Measurements from ENCODE around the gene FADS2.

The FADS2 gene

DNA sequence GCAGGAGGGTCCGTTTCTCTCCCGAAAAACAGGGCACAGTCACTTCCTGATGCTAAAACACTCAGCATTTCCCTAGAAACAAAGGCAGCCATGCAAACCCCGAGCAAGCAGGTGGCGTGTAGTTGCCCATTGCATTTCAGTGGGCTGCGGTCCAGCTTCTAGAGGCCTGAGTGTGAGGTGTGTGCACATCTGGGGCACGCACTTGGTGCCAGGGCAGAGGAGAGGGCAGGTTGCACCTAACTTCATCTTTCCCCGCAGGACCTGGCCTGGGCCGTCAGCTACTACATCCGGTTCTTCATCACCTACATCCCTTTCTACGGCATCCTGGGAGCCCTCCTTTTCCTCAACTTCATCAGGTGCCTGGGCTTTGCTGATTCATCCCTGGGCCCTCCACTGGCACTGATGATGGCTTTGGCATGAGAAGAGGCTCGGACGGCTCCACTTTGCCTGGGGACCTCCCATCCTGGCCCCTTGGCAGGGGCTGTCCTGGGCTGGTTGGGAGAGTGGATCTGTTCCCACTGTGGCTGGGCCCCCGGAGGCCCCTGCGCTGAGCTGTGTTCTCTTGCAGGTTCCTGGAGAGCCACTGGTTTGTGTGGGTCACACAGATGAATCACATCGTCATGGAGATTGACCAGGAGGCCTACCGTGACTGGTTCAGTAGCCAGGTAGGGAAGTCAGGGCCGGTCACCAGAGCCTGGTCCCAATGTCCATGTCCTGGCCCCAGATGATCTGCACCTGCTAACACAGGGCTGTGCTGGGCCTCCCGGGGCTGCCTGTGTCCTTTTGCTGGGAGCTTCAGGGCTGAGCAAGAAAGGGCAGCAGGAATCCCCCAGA is 34.8 kb downstream of the FADS2 start:
- Histone ChIP-seq H3K36me3 (ENCODE audit: control insufficient read depth, insufficient read depth, low read length) (peaks cover 40% of the 10 kb centered on the region), H3K4me3 (replicated peaks; ENCODE audit: low read depth, low read length) (no peak overlapping the region), H3K27me3 (replicated peaks; ENCODE audit: control insufficient read depth, insufficient read depth, low read length) (no peaks in the 10 kb centered on the region)
- TF ChIP-seq, protein P1, sequence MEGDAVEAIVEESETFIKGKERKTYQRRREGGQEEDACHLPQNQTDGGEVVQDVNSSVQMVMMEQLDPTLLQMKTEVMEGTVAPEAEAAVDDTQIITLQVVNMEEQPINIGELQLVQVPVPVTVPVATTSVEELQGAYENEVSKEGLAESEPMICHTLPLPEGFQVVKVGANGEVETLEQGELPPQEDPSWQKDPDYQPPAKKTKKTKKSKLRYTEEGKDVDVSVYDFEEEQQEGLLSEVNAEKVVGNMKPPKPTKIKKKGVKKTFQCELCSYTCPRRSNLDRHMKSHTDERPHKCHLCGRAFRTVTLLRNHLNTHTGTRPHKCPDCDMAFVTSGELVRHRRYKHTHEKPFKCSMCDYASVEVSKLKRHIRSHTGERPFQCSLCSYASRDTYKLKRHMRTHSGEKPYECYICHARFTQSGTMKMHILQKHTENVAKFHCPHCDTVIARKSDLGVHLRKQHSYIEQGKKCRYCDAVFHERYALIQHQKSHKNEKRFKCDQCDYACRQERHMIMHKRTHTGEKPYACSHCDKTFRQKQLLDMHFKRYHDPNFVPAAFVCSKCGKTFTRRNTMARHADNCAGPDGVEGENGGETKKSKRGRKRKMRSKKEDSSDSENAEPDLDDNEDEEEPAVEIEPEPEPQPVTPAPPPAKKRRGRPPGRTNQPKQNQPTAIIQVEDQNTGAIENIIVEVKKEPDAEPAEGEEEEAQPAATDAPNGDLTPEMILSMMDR (IDR thresholded peaks at IDR 0.05; ENCODE audit: insufficient read depth, low read length, poor library complexity, severe bottlenecking), result no peak
- DNase-seq (ENCODE audit: extremely low read depth, insufficient read length), result no peak

DNA sequence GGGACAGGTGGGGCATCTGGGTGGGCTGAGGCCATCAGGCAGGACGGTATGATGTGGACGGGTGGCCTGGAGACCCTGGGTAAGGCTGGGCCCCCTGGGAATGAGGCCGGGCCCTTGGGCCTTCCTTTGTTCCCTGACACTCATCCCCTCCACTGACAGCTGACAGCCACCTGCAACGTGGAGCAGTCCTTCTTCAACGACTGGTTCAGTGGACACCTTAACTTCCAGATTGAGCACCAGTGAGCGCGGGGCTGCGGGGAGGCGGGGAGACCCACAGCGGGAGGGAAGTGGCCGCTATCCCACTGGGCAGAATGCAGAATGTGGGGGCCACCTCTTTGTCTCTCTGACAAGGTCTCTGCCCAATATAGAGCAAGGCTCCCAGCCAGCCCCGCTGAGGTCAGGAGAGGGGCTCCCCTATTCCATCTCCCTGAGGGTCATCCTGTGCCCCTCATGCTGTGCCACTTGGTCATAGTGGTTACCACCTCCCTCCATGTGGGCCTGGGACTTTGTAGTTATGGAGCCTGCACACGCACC is 35.5 kb downstream of the FADS2 start:
- Histone ChIP-seq H3K27me3 (replicated peaks; ENCODE audit: control insufficient read depth, insufficient read depth, low read length) (no peaks in the 10 kb centered on the region), H3K36me3 (ENCODE audit: control insufficient read depth, insufficient read depth, low read length) (peaks cover 40% of the 10 kb centered on the region), H3K4me3 (replicated peaks; ENCODE audit: low read depth, low read length) (no peak overlapping the region)
- TF ChIP-seq, protein P1 (IDR thresholded peaks at IDR 0.05; ENCODE audit: insufficient read depth, low read length, poor library complexity, severe bottlenecking), result no peak
- no peak for DNase-seq (ENCODE audit: extremely low read depth, insufficient read length)

DNA sequence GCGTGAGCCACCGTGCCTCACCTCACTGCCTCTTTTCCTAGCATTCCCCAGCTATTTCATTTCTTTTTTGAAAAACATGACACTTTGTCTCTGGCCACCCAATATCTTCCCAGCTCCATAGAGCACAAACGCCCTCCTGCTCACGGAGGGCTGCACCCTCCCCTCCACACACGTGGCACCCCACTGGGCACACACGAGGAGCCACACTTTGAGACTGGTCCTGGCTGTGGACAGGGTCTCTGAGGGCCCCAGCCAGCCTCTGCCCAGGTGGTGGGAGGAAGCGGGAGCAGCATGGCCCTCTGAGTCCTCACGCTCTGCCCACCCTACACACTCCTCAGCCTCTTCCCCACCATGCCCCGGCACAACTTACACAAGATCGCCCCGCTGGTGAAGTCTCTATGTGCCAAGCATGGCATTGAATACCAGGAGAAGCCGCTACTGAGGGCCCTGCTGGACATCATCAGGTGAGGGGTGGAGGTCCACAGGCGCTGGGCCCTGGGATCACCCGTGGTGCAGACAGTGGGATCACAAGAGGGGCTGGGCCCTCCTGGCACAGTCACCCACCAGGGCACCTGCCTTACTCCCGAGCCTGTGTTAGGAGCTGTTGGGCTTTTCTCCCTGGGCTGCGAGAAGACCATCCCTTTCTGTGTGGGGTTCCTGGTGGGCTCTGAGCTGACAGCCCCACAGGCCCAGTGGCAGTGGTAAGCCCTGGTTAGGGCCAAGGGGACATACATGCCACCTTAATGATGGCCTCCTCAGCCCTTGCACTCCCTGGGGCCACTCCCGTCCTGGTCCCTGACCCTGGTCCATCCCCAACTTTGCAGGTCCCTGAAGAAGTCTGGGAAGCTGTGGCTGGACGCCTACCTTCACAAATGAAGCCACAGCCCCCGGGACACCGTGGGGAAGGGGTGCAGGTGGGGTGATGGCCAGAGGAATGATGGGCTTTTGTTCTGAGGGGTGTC is 37.0 kb downstream of the FADS2 start:
- no peak overlapping the region for H3K4me3 ChIP-seq (replicated peaks; ENCODE audit: low read depth, low read length)

DNA sequence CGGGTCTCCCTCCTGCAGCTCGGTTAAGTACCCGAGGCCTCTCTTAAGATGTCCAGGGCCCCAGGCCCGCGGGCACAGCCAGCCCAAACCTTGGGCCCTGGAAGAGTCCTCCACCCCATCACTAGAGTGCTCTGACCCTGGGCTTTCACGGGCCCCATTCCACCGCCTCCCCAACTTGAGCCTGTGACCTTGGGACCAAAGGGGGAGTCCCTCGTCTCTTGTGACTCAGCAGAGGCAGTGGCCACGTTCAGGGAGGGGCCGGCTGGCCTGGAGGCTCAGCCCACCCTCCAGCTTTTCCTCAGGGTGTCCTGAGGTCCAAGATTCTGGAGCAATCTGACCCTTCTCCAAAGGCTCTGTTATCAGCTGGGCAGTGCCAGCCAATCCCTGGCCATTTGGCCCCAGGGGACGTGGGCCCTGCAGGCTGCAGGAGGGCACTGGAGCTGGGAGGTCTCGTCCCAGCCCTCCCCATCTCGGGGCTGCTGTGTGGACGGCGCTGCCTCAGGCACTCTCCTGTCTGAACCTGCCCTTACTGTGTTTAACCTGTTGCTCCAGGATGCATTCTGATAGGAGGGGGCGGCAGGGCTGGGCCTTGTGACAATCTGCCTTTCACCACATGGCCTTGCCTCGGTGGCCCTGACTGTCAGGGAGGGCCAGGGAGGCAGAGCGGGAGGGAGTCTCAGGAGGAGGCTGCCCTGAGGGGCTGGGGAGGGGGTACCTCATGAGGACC is 38.3 kb downstream of the FADS2 start:
- peaks cover 28% of the 10 kb centered on the region for H3K36me3 ChIP-seq (ENCODE audit: control insufficient read depth, insufficient read depth, low read length)
- no peak for DNase-seq (ENCODE audit: extremely low read depth, insufficient read length)
- no peaks in the 10 kb centered on the region for H3K27me3 ChIP-seq (replicated peaks; ENCODE audit: control insufficient read depth, insufficient read depth, low read length)
- TF ChIP-seq, protein P1 (IDR thresholded peaks at IDR 0.05; ENCODE audit: insufficient read depth, low read length, poor library complexity, severe bottlenecking), result no peak
- H3K4me3 ChIP-seq (replicated peaks; ENCODE audit: low read depth, low read length), result no peak overlapping the region

More for the DNA sequence above, 37.0 kb downstream of the FADS2 start:
- no peaks in the 10 kb centered on the region for H3K27me3 ChIP-seq (replicated peaks; ENCODE audit: control insufficient read depth, insufficient read depth, low read length)
- peaks cover 35% of the 10 kb centered on the region for H3K36me3 ChIP-seq (ENCODE audit: control insufficient read depth, insufficient read depth, low read length)
- DNase-seq (ENCODE audit: extremely low read depth, insufficient read length), result no peak
- TF ChIP-seq, protein P1 (IDR thresholded peaks at IDR 0.05; ENCODE audit: insufficient read depth, low read length, poor library complexity, severe bottlenecking), result no peak

DNA sequence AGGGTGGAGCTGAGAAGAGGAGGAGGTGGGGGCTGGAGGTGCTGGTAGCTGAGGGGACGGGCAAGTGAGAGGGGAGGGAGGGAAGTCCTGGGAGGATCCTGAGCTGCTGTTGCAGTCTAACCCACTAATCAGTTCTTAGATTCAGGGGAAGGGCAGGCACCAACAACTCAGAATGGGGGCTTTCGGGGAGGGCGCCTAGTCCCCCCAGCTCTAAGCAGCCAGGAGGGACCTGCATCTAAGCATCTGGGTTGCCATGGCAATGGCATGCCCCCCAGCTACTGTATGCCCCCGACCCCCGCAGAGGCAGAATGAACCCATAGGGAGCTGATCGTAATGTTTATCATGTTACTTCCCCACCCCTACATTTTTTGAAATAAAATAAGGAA is 38.9 kb downstream of the FADS2 start:
- no peaks in the 10 kb centered on the region for H3K27me3 ChIP-seq (replicated peaks; ENCODE audit: control insufficient read depth, insufficient read depth, low read length)
- peaks cover 27% of the 10 kb centered on the region for H3K36me3 ChIP-seq (ENCODE audit: control insufficient read depth, insufficient read depth, low read length)
- TF ChIP-seq, protein P1 (IDR thresholded peaks at IDR 0.05; ENCODE audit: insufficient read depth, low read length, poor library complexity, severe bottlenecking), result no peak
- no peak overlapping the region for H3K4me3 ChIP-seq (replicated peaks; ENCODE audit: low read depth, low read length)
- DNase-seq (ENCODE audit: extremely low read depth, insufficient read length), result no peak

Measured in GM06990 (cell line).